ENCODE data around the gene THAP4. TPM values are rescaled to one million over a fixed set of nuclear protein-coding genes. Genes with fewer than 3 reads are reported as not detected.

The THAP4 gene
- total and polyA plus RNA-seq, 2 of the 13 experiments (the other 11 are each of a cell fraction or from before 2014, with no cell fraction given), result 59.7 to 75.7 TPM

GRCh38 chr2:241653210-241653750, 16.3 kb upstream of the THAP4 start (continued):
- TF ChIP-seq PLSCR1 (CRISPR knock-in tag; IDR thresholded peaks at IDR 0.05; ENCODE audit: borderline replicate concordance), result no peak
- peak; percentile 56; the same call in 1 of the 2 replicates for TF ChIP-seq RAD21 (CRISPR knock-in tag; IDR thresholded peaks at IDR 0.05)
- TF ChIP-seq ARNT2 (CRISPR knock-in tag; IDR thresholded peaks at IDR 0.05; ENCODE audit: low read depth), result peak; percentile 80; the same call in 1 of the 2 replicates
- peak; percentile 58 to 61; a peak in 3 of 4 replicates for TF ChIP-seq EP300 (IDR thresholded peaks at IDR 0.05; ENCODE audit: low read depth in 2 of 2, low read length in 2 of 2)
- peak; percentile 41; the same call in 1 of the 2 replicates for TF ChIP-seq EP300 (CRISPR knock-in tag; IDR thresholded peaks at IDR 0.05; ENCODE audit: borderline replicate concordance)
- no peak for TF ChIP-seq SUZ12 (IDR thresholded peaks at IDR 0.05; ENCODE audit: low read depth, low read length)
- TF ChIP-seq GABPB1 (CRISPR knock-in tag; IDR thresholded peaks at IDR 0.05), result peak; percentile 68
- TF ChIP-seq ARHGAP35 (CRISPR knock-in tag; IDR thresholded peaks at IDR 0.05; ENCODE audit: borderline replicate concordance), result 0 out of 2 replicates have a peak, but pooled peaks have one; percentile 59
- TF ChIP-seq MBNL3 (CRISPR knock-in tag; conservative IDR thresholded peaks at IDR 0.05), result no peak
- peak; percentile 94 for TF ChIP-seq SPEN (CRISPR knock-in tag; IDR thresholded peaks at IDR 0.05; ENCODE audit: low read depth)
- TF ChIP-seq ZNF547 (CRISPR knock-in tag; IDR thresholded peaks at IDR 0.05), result no peak
- TF ChIP-seq ZNF660 (CRISPR knock-in tag; IDR thresholded peaks at IDR 0.05; ENCODE audit: borderline replicate concordance, low read depth), result no peak; the same call in 1 of the 2 replicates
- no peak for TF ChIP-seq SALL2 (CRISPR knock-in tag; IDR thresholded peaks at IDR 0.05)
- TF ChIP-seq ETV5 (CRISPR knock-in tag; IDR thresholded peaks at IDR 0.05; ENCODE audit: borderline replicate concordance), result peak; percentile 87; the same call in 1 of the 2 replicates
- TF ChIP-seq FOSL2 (CRISPR knock-in tag; IDR thresholded peaks at IDR 0.05), result peak; percentile 99
- peak; percentile 84 for TF ChIP-seq ZMYM3 (CRISPR knock-in tag; IDR thresholded peaks at IDR 0.05)
- TF ChIP-seq TFE3 (CRISPR knock-in tag; IDR thresholded peaks at IDR 0.05), result peak; percentile 23; the same call in 1 of the 2 replicates
- no peak for TF ChIP-seq TBL1XR1 (IDR thresholded peaks at IDR 0.05; ENCODE audit: borderline replicate concordance, low read length, partially characterized antibody)
- peak; percentile 73; the same call in 1 of the 2 replicates for TF ChIP-seq SAFB2 (CRISPR knock-in tag; IDR thresholded peaks at IDR 0.05; ENCODE audit: borderline replicate concordance, low read depth)
- TF ChIP-seq HES4 (CRISPR knock-in tag; IDR thresholded peaks at IDR 0.05; ENCODE audit: borderline replicate concordance), result 0 out of 2 replicates have a peak, but pooled peaks have one; percentile 8
- TF ChIP-seq ZNF800 (CRISPR knock-in tag; IDR thresholded peaks at IDR 0.05), result 0 out of 2 replicates have a peak, but pooled peaks have one; percentile 83
- peak; percentile 69; the same call in 1 of the 2 replicates for TF ChIP-seq MIER3 (CRISPR knock-in tag; IDR thresholded peaks at IDR 0.05; ENCODE audit: borderline replicate concordance)
- TF ChIP-seq ZFY (CRISPR knock-in tag; IDR thresholded peaks at IDR 0.05), result peak; percentile 88
- no peak for TF ChIP-seq ZBTB8A (CRISPR knock-in tag; IDR thresholded peaks at IDR 0.05; ENCODE audit: borderline replicate concordance, low read depth)
- TF ChIP-seq HDAC6 (IDR thresholded peaks at IDR 0.05; ENCODE audit: low read depth, low read length), result no peak
